Adipocyte (in vitro differentiated cells): Measurements from ENCODE around the gene IL10RB.
"Not testable (repeated sequence)": the region's sequence is repeated elsewhere in the genome, so short reads cannot be mapped to it uniquely, and the experiment has no call there.

Experiments used
- DNase-seq: peaks from one replicate; pipeline ENCODE4 v3.0.0-alpha.2; 2015; ENCODE audit warnings: low read depth
- H3K27me3 ChIP-seq: replicated peaks from 2 replicates; pipeline ENCODE4 v1.7.0; 2013; ENCODE audit warnings: mild to moderate bottlenecking, low read length, moderate library complexity; ENCODE audit not compliant: control insufficient read depth, insufficient read depth
- H3K36me3 ChIP-seq: 2 replicates; pipeline ENCODE4 v1.7.0; 2013; ENCODE audit warnings: low read length, mild to moderate bottlenecking, moderate library complexity; ENCODE audit not compliant: control insufficient read depth, insufficient read depth, severe bottlenecking
- H3K4me1 ChIP-seq: 2 replicates; pipeline ENCODE4 v1.7.0; 2013; ENCODE audit warnings: mild to moderate bottlenecking, low read length, moderate library complexity; ENCODE audit not compliant: control insufficient read depth, insufficient read depth
- H3K4me3 ChIP-seq: 2 replicates; pipeline ENCODE4 v1.7.0; 2013; ENCODE audit warnings: mild to moderate bottlenecking, low read length, moderate library complexity
- H3K9ac ChIP-seq: 2 replicates; pipeline ENCODE4 v1.7.0; 2013; ENCODE audit warnings: mild to moderate bottlenecking, low read length, moderate library complexity
- H3K9me3 ChIP-seq: 2 replicates; pipeline ENCODE4 v1.7.0; 2013; ENCODE audit warnings: mild to moderate bottlenecking, low read length, moderate library complexity; ENCODE audit not compliant: control insufficient read depth

The IL10RB gene

GRCh38 chr21:33266050-33266788, at the start of gene IL10RB:
Gene IL10RB, plus strand, starts transcription at chr21:33266367. Its CDS starts 99 bp downstream, at chr21:33266466.
- Histone ChIP-seq H3K27me3 (no peaks in the 10 kb centered on the region), H3K9ac (peak within 1 kb of the TSS; percentile 92), H3K36me3 (peaks cover 20% of the 10 kb centered on the region), H3K4me1 (peaks cover 40% of the 10 kb centered on the region), H3K4me3 (peak within 1 kb of the TSS; percentile 92), H3K9me3 (no peaks in the 10 kb centered on the region)
- peak; percentile 92 for DNase-seq

- no peaks in the 10 kb centered on the region for H3K27me3 ChIP-seq
- H3K4me1 ChIP-seq, result peaks cover 27% of the 10 kb centered on the region
- H3K9ac ChIP-seq, result no peak overlapping the region
- no peaks in the 10 kb centered on the region for H3K9me3 ChIP-seq
- H3K4me3 ChIP-seq, result no peak overlapping the region
- no peaks in the 10 kb centered on the region for H3K36me3 ChIP-seq
- DNase-seq, result no peak
Measured at GRCh38 chr21:33217138-33217520, 49.0 kb upstream of the IL10RB start.

GRCh38 chr21:33219300-33219699, 46.9 kb upstream of the IL10RB start:
- no peaks in the 10 kb centered on the region for H3K36me3 ChIP-seq
- peaks cover 22% of the 10 kb centered on the region for H3K4me1 ChIP-seq
- no peak overlapping the region for H3K9ac ChIP-seq
- H3K27me3 ChIP-seq, result no peaks in the 10 kb centered on the region
- DNase-seq, result no peak
- H3K4me3 ChIP-seq, result no peak overlapping the region
- H3K9me3 ChIP-seq, result no peaks in the 10 kb centered on the region

GRCh38 chr21:33219954-33220353, 46.2 kb upstream of the IL10RB start:
- DNase-seq, result no peak
- Histone ChIP-seq H3K4me3 (no peak overlapping the region), H3K36me3 (no peaks in the 10 kb centered on the region), H3K27me3 (no peaks in the 10 kb centered on the region), H3K9ac (no peak overlapping the region), H3K9me3 (no peaks in the 10 kb centered on the region), H3K4me1 (peaks cover 18% of the 10 kb centered on the region)

- H3K27me3 ChIP-seq, H3K4me1 ChIP-seq, H3K9ac ChIP-seq, DNase-seq, H3K36me3 ChIP-seq, H3K4me3 ChIP-seq, H3K9me3 ChIP-seq: not testable (repeated sequence)
Measured at GRCh38 chr21:33225376-33225775, 40.8 kb upstream of the IL10RB start.

GRCh38 chr21:33228455-33228854, 37.7 kb upstream of the IL10RB start:
- Histone ChIP-seq H3K9ac (no peak overlapping the region), H3K27me3 (no peaks in the 10 kb centered on the region), H3K9me3 (no peaks in the 10 kb centered on the region), H3K4me1 (peaks cover 14% of the 10 kb centered on the region), H3K4me3 (no peak overlapping the region), H3K36me3 (no peaks in the 10 kb centered on the region)
- DNase-seq, result no peak

- DNase-seq, result no peak
- H3K27me3 ChIP-seq, result no peaks in the 10 kb centered on the region
- H3K9ac ChIP-seq, result peak overlapping the region; percentile 78
- peak overlapping the region; percentile 94 for H3K4me3 ChIP-seq
- H3K36me3 ChIP-seq, result no peaks in the 10 kb centered on the region
- H3K4me1 ChIP-seq, result peaks cover 14% of the 10 kb centered on the region
- H3K9me3 ChIP-seq, result no peaks in the 10 kb centered on the region
Measured at GRCh38 chr21:33229099-33229783, 36.9 kb upstream of the IL10RB start.

- peak within 1 kb of the TSS; percentile 93 for H3K9ac ChIP-seq
- no peaks in the 10 kb centered on the region for H3K27me3 ChIP-seq
- peaks cover 14% of the 10 kb centered on the region for H3K4me1 ChIP-seq
- peak within 1 kb of the TSS; percentile 94 for H3K4me3 ChIP-seq
- H3K36me3 ChIP-seq, result no peaks in the 10 kb centered on the region
- H3K9me3 ChIP-seq, result no peaks in the 10 kb centered on the region
- DNase-seq, result peak; percentile 90
Measured at GRCh38 chr21:33229784-33230544, 36.2 kb upstream of the IL10RB start, which contains the start of gene IFNAR2. Gene IFNAR2, plus strand, starts transcription at chr21:33229938. Its CDS starts 11,985 bp downstream, at chr21:33241923.

GRCh38 chr21:33230545-33231324, 35.4 kb upstream of the IL10RB start:
- Histone ChIP-seq H3K27me3 (no peaks in the 10 kb centered on the region), H3K4me1 (peaks cover 14% of the 10 kb centered on the region), H3K4me3 (peak overlapping the region; percentile 94), H3K9me3 (no peaks in the 10 kb centered on the region), H3K36me3 (no peaks in the 10 kb centered on the region), H3K9ac (peak overlapping the region; percentile 93)
- DNase-seq, result peak; percentile 70

- no peaks in the 10 kb centered on the region for H3K27me3 ChIP-seq
- H3K9ac ChIP-seq, result no peak overlapping the region
- H3K9me3 ChIP-seq, result no peaks in the 10 kb centered on the region
- H3K4me1 ChIP-seq, result peaks cover 14% of the 10 kb centered on the region
- H3K4me3 ChIP-seq, result peak overlapping the region; percentile 94
- no peak for DNase-seq
- H3K36me3 ChIP-seq, result no peaks in the 10 kb centered on the region
Measured at GRCh38 chr21:33231526-33231925, 34.6 kb upstream of the IL10RB start.
